NCI-H1092 treated with DMSO at 0.1 percent for 48 hours (cell line): ENCODE measurements around the gene MTHFD2.
A peak's percentile ranks its signal among the peaks of the same experiment; 100 is the strongest.
"Not testable (repeated sequence)": the region's sequence is repeated elsewhere in the genome, so short reads cannot be mapped to it uniquely, and the experiment has no call there.

Experiments
- DNase-seq: peaks from one replicate; lab custom pipeline; 2025; lab: John Stamatoyannopoulos, UW

Gene MTHFD2

DNA sequence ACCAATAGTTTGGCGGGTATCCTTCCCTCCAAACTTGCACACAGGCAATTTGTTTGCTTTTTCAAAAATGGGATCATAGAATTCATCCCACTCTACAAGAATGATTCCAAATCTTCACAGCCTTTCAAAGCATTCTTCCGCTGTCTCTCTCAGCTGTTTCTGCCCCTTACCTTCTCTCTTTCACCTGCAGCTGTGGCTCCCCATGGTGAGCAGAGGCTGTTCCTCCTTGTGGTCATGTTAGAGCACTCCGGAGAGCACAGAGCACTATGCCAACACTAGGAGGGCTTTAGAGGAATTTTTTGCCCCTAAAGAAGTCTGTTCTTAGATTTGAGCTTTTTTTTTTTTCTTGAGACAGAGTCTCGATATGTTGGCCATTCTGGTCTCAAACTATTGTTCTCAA, 30.4 kb downstream of the MTHFD2 start:
- no peak for DNase-seq

DNA sequence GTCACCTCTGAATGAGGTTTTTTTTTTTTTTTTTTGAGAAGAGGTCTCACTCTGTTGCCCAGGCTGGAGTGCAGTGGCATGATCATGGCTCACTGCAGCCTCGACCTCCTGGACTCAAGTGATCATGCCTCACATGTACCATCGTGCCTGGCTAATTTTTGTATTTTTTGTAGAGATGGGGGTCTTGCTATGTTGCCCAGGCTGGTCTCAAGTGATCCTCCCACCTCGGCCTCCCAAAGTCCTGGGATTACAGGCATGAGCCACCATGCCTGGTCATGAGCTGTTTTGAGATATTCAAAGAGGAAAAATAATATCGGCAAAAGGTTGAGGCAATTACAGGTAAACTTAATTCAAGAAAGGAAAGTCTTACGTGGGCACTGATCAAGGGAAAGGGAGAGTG, 31.4 kb downstream of the MTHFD2 start:
- DNase-seq, result not testable (repeated sequence)

DNA sequence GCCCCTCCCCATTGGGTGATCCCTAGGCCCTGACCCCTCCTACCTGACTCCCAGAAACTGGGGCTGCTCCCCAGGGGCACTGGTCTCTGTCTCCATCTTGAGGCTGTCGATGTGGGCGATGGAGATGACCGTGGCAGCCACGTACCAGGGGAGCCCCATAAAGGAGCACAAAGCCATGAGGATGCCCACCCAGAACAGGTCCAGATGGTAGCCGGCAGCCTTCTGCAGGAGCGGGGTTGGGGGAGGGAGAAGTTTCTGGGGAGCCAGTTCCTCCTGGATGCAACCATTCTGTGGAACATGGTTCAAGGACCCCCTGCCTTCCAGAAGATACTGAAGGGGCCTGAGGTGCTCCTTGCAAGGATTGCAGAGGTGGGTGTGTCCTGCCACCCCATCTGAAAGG, 34.0 kb downstream of the MTHFD2 start:
- no peak for DNase-seq

DNA sequence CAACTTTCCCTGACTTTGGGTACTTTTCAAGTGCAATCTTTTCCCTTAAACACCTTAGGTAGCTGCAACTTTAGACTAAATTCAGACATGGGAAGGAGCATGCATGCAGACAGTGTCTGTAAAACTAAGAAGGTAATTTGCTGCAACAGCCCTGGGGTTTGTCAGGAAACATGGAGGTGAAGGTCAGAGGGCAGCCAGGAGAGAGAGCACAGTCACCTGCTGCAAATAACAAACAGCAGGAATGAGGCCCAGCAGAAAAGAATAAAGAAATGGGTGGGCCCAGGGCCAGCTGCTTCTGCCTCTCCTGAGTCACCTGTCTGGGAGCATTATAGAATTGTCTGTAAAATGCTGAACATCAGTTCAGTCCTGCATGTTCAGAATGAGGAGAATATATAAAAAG, 35.2 kb downstream of the MTHFD2 start:
- DNase-seq, result no peak

DNA sequence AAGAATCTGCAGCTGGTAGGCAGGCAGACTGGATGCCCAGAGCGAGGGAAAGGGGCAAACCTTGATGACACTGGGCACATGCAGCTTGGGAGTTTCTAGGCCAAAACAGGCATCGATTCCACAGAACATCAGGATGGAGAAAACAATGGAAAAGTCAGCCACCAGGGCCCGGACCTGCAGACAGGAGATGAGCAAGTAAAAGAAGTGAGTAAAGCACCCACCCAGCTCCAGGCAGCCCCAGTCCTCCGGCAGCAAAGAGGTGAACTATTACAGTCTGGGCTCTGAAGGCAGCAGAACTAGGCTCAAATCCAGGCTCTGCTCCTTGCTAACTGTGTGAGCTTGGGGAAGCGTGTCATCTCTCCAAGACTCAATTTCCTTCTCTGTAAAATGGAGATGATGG, 36.6 kb downstream of the MTHFD2 start:
- no peak for DNase-seq

DNA sequence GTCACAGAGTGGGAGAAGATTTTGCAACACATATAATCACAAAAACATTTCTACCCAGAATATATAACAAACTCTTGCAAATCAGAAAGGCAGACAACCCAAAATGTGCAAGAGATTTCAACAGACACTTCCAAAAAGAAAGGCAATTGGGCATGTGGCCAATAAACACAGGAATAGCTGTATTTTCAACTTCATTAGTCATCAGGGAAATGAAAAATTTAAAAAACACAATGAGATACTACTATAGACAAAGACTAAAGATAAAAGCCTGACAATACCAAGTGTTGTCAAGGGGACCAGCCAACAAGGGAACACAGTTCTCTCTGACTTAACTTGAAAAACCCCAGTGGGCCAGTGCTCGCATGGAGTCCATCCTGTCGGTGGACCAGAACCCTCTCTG, 40.5 kb downstream of the MTHFD2 start:
- DNase-seq, result no peak

DNA sequence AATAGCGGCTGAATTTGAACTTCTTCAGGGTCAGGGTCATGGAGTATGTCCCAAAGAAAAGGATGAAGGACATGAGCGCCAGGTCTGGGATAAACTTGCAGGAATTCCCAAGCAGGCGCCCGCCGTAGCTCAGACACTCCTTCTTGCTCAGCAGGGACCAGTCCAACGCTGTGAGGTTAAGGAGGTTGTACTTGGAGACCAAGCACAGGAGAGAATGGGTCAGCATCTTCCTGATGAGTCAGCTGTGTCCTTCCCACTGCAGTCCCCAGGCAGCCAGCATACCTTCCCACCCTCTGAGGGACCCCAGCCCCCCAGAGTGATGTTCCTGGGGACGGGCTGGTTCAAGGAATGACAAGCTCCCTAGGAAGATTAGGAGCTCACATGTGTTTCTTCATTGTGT, 40.9 kb downstream of the MTHFD2 start:
- DNase-seq, result no peak

DNA sequence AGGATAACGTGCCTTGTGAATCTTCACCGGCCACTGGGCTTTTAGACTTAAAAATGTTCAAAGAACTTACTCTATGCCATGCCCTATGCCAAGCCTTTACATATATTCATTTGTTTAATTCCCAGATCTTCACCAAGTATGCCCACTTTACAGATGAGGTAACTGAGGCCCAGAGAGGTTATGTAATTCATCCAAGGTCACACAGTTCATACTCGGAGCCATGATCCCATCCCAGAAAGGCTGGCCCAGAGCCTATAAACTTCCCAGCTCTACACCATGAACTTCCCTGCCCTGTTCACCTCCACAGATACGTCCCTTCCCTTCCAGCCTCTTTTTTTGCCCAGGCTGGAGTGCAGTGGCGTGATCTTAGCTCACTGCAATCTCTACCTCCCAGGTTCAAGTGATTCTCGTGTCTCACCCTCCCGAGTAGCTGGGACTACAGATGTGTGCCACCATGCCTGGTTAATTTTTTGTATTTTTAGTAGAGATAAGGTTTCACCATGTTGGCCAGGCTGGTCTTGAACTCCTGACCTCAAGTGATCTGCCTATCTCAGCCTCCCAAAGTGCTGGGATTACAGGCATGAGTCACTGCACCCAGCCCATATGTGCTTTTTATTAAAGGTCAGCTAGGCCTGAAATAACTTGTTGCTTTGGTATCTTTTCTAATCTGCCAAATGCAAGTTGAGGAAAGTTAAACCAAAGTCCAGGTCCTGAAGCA, 44.1 kb downstream of the MTHFD2 start:
- DNase-seq, result no peak

DNA sequence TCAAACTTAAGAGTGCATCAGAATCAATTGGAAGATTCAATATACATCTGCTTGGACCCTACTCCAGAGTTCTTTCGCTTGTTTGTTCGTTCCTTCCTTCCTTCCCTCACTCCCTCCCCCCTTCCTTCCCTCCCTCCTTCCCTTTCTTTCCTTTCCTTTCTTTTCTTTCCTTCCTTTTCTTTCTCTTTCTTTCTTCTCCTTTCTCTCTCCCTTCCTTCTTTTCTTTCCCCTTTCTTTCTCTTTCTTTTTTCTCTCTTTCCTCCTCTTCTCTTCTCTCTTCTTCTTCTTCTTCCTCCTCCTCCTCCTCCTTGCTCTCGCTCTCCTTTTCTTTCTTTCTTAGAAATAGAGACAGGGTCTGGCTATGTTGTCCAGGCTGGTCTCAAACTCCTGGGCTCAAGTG, 45.9 kb downstream of the MTHFD2 start:
- DNase-seq, result no peak

DNA sequence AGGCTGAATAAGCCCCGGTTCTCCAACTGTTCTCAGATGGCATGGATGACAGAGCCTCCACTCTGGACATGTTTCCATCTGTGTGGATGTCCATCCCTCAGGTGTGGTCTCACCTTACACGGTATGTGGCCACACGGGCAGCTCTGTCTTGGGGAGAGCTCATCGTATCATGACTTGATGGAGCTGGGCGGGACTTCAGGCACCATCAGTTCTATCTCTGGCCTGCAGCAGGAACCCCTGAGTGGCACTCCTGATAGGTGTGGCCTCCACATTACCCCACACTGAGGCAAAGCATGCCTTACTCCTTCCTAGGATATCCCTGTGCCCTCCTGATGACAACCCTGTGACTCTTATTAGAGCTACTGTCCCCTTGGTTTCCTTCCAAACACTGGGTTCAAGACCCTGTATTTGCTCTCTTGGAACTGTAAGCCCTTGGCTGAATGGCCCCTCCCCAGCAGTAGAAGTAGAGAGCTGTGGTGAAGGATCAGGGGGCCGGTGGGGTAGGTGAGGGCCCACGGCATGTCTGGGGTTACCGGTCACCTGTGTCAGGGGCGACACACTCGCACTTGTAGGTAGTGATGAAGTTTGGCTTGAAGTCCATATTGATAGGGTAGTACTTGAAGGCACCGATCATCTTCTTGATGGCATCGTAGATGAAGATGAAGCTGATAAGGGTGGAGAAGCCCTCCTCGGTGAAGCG, 48.2 kb downstream of the MTHFD2 start:
- DNase-seq, result no peak

DNA sequence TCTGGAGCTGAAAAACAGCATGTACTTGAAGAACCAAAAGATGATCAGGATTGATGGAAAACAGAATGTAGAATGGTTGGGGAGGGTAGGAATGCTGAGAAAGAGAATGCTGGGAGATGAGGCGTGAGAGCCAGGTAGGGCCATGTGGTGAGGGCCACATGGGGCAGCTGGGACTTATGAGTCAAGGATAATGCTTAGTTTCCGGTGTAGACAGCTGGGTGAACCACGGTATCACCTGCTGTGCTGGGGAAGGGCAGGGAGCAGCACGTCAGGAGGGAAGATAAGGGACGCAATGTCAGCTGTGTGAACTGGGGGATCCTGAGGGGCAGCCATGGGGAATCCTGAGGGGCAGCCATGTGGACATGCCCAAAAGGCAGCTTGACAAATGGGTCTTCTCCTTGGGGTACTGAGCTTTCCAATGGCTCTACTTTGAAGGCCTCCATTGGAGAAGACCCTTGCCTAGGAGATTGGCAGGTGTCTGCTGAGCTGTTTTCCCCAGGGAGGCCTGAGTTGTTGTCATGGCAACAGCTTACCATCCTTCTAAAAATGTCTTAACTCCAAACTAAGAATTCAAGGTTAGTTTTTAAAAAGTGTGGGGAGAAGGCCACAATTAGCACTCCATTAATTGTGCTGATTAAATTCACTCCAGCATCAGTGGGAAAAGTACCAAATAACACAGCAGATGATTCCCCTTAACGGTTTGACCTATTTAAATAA, 51.1 kb downstream of the MTHFD2 start:
- DNase-seq, result no peak

DNA sequence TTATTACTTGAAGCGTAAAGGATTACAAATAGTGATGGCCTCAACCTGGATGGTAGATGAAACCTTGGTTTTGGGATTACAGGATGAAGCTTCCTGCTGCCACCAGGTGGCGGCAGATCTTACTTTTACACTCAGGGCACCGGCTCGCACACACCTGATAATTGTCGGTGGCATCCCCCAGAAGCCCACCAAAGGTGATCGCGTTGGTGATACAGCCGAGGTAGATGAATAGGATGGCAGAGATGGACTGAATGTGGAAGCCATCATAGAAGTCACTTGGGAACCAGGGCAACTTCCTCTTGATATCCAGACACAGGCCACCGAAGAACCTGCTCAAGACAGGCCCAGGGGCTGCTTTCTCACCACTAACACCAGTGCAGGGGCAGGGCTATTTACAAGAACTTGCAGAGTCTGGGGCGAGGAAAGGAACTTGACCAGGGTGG, 51.8 kb downstream of the MTHFD2 start:
- peak; percentile 40 for DNase-seq

DNA sequence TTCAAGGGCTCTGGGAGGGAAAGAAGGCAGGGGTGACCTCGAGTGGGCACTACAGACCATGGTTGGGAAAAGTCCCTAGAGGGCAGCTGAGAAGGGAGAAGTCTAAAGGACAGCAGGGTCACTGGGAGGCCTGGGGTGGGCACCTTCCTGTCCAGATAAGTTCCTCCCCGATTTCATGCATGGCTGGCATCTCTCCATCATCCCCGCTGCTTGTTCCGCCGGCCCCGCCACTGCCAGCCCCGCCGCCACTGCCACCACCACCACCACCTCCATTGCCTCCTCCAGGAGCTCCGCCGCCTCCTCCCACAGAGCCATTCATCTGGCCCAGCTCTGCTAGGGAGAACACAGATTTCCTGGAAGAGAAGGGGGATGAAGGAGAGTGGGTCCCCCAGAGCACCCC, 53.6 kb downstream of the MTHFD2 start:
- no peak for DNase-seq

DNA sequence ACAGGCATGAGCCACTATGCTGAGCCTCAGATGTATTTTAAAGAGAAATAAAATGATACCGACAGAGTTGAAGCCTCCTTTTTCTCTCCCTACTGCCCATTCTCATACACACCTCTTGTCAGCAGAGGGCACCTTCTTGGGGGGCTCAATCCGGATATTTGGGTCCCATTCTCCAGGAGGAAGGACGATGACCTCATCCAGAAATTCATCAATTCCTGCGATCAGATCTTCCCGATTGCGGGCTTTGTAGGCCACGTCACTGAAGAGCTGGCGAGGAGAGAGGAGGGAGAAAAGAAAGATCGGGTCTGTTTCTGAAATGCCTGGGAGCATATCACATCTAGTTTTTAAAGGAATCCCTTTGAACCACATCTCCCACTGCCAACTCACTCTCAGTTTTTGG, 54.4 kb downstream of the MTHFD2 start:
- no peak for DNase-seq

DNA sequence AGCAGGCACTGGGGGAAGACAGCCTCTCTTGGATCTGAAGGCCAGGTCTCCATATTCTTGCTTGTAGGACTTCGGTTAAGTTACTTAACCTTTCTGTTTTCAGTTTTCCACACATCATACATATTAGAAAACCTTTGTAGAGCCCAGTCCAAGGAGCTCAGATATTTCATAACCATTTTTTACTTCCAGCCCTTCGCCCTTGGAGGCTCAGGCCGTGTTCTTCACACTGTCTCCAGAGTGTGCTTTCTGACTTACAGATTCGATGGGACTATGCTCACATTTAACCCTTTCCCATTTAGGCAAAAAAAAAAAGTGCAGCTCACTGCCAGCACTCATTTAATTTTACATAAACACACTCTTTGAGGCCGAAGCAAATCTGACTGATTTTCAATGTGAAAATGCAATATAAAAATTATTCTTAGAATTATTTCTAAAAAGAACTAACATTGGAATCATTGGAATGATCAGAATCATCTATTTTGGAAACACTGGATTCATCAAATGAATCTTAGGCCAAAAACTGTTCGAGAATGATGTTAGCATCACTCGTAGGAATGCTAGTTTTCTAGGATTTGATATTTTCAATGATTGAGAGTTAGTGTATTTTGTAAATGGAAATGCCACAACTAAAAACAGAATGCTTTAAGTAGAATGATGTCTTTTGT, 55.0 kb downstream of the MTHFD2 start:
- DNase-seq, result no peak

DNA sequence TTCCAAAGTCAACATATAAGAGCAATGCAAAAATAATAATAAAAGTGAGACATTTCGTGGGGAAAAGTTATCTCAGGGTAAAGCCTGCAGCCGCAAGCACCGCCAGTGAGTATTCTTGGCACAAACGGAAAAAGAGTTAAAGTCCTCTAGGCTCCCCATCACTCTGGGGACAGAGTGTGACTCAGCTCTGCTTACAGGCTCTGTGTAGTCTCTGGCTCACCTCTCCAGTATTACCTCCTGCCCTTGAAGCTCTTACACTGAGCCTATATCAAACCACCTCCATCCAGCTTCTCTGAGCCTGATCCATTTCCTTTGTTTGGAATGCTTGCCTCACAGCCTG, 55.5 kb downstream of the MTHFD2 start:
- DNase-seq, result no peak

DNA sequence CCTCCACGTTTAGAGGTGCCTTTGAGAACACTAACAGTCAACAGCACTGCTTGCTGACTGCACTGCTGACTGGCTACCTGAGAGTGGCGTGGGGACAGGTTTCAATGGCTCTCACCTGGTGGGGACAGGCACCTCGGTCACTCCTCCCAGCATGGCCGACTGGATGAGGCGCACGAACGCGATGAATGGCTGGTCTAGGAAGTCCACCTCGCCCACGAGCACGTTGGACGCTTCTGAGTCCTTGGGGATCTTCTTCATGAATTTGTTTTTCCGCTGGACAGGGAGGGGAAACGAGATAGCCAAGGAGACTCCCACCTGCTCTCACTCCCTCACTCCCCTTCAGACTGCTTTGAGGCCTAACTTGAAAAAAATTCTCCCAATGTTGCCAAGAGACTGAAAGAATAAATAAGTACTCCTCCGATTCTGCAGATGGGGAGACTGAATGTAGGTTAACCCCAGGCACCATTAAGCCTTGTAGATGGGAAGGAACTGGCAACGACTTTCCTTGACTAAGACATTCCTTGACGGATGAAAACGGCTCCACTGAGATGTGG, 57.3 kb downstream of the MTHFD2 start:
- DNase-seq, result no peak

DNA sequence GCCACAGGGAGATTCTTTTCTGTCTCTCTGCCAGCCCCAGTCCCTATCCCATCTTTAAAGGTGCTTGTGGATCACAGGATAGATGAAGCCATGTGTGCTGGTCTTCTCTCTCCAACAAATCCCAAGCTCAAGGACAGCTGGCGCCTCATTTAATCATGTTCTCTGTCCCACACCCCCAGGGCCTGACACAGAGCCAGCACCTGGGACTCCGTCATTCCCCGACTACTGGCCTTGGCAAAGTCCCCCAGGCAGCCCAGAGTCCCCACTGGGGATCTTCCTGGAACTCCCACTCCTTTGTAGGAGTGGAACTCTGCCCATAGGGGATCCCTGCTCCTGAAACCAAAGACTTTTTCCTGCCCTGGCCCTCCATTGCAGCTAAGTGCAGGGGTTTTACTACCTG, 60.8 kb downstream of the MTHFD2 start:
- DNase-seq, result no peak

DNA sequence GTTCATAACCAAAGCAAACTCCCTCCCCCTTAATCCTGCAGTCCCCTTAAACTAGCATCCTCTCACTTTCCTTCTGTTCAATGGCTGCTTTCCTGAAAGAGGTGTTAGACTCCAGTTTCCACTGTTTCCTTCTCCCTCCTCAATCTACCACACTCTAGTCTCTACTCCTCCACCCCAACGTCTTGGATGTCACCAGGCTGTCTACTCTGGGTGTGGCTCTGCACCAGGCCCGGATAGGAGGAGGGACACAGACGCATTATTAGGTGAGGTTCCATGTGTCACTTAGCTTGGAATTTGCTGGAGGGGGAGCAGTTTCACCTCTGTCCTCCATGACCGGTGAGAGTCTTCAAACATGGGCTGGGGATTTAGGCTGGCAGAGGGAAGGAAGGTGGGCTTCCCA, 61.3 kb downstream of the MTHFD2 start:
- DNase-seq, result no peak

DNA sequence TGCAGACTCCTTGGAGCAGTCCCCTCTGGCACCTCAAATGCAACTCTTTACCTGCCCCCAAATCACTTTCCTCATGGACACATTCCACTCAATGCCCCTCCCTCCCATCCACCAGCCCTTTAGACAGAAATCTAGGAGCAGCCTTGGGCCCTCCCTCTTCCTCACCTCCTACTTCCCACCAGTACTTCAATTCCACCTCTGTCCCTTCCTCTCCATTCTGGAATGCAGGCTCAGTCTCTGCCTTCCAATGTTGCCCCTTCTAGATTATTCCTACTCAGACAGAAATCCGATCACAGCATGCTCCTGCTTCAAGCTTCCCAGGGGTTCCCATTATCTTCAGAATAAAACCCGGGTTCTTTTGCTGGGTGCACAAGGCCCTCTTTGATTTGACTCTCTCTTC, 62.1 kb downstream of the MTHFD2 start:
- no peak for DNase-seq

DNA sequence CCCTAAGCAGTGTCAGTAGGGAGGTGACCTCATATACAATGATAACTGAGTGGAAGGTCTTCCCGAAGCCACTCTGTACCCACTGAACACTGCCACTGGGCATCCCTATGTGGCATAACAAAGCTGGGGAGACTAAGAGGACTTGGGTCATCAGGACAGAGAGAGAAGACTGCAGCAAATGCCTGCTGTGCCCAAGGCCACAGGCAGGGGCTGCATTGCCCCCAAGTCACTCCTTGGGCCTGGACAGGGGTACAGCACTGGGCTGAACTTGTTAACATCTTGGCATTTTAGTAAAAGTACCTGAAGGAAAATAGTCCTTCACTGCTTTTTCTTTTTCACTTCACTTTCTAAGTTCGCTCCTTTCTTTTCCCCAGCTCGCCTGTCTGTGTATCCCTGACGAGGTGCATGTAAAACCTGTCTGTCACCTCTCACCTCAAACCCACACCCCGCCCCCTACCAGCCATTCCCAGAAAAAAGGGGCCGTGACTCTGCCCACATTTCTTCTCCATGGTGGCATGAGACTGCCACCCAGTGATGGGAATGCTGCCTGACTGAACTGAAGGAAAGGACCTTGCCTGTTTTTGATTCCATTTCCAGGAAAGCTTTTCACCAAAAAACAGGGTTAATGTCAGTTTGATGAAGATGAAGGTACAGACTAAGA, 62.9 kb downstream of the MTHFD2 start:
- DNase-seq, result no peak

DNA sequence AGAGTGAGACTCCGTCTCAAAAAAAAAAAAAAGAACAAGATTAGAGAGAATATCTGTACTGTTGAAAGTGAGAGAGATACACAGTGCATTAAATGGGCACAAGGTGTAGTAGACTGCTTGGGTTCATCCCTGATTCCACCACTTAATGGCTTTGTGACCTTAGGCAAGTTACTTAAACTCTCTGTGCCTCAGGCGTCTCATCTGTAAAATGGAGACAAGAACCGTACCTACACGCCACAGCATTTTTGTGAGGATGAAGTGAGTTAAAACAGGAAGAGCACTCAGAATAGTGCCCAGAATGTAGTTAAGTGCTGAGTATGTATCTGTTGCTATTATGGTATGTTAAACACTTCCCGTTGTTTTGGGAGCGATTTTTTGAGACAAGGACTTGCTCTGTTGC, 64.3 kb downstream of the MTHFD2 start:
- DNase-seq, result no peak
